HL-60 (cell line): Measurements from ENCODE around the gene OPN3.

Experiments used
- GABPA ChIP-seq: IDR thresholded peaks from 2 replicates; pipeline ENCODE4 v1.6.1; 2012; ENCODE audit warnings: low read depth
- POLR2AphosphoS5 ChIP-seq: IDR thresholded peaks from 2 replicates; pipeline ENCODE4 v1.6.1; 2012; ENCODE audit warnings: low read depth
- SPI1 ChIP-seq: IDR thresholded peaks from 2 replicates; pipeline ENCODE4 v1.6.1; 2012; ENCODE audit warnings: low read depth, mild to moderate bottlenecking, borderline replicate concordance
- TF ChIP-seq, protein P1 (sequence below): IDR thresholded peaks from one replicate; pipeline ENCODE4 v1.5.1; 2011; ENCODE audit warnings: low read length, control low read depth, inconsistent platforms; ENCODE audit not compliant: insufficient read depth
- TF ChIP-seq, protein P2 (sequence below): IDR thresholded peaks from 2 replicates; pipeline ENCODE4 v1.6.1; 2012; ENCODE audit warnings: low read depth; ENCODE audit not compliant: insufficient replicate concordance

DNA sequence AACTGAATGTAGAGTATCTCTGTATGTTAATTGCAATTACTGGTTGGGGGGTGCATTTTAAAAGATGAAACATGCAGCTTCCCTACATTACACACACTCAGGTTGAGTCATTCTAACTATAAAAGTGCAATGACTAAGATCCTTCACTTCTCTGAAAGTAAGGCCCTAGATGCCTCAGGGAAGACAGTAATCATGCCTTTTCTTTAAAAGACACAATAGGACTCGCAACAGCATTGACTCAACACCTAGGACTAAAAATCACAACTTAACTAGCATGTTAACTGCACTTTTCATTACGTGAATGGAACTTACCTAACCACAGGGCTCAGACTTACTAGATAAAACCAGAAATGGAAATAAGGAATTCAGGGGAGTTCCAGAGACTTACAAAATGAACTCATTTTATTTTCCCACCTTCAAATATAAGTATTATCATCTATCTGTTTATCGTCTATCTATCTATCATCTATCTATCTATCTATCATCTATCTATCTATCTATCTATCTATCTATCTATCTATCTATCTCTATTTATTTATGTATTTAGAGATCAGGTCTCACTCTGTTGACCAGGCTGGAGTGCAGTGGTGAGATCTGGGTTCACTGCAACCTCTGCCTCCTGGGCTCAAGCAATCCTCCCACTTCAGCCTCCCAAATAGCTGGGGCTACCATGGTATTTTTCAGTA is 47.8 kb downstream of the OPN3 start:
- TF ChIP-seq, protein P1, sequence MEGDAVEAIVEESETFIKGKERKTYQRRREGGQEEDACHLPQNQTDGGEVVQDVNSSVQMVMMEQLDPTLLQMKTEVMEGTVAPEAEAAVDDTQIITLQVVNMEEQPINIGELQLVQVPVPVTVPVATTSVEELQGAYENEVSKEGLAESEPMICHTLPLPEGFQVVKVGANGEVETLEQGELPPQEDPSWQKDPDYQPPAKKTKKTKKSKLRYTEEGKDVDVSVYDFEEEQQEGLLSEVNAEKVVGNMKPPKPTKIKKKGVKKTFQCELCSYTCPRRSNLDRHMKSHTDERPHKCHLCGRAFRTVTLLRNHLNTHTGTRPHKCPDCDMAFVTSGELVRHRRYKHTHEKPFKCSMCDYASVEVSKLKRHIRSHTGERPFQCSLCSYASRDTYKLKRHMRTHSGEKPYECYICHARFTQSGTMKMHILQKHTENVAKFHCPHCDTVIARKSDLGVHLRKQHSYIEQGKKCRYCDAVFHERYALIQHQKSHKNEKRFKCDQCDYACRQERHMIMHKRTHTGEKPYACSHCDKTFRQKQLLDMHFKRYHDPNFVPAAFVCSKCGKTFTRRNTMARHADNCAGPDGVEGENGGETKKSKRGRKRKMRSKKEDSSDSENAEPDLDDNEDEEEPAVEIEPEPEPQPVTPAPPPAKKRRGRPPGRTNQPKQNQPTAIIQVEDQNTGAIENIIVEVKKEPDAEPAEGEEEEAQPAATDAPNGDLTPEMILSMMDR, result no peak
- TF ChIP-seq, protein P2, sequence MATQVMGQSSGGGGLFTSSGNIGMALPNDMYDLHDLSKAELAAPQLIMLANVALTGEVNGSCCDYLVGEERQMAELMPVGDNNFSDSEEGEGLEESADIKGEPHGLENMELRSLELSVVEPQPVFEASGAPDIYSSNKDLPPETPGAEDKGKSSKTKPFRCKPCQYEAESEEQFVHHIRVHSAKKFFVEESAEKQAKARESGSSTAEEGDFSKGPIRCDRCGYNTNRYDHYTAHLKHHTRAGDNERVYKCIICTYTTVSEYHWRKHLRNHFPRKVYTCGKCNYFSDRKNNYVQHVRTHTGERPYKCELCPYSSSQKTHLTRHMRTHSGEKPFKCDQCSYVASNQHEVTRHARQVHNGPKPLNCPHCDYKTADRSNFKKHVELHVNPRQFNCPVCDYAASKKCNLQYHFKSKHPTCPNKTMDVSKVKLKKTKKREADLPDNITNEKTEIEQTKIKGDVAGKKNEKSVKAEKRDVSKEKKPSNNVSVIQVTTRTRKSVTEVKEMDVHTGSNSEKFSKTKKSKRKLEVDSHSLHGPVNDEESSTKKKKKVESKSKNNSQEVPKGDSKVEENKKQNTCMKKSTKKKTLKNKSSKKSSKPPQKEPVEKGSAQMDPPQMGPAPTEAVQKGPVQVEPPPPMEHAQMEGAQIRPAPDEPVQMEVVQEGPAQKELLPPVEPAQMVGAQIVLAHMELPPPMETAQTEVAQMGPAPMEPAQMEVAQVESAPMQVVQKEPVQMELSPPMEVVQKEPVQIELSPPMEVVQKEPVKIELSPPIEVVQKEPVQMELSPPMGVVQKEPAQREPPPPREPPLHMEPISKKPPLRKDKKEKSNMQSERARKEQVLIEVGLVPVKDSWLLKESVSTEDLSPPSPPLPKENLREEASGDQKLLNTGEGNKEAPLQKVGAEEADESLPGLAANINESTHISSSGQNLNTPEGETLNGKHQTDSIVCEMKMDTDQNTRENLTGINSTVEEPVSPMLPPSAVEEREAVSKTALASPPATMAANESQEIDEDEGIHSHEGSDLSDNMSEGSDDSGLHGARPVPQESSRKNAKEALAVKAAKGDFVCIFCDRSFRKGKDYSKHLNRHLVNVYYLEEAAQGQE, result no peak
- TF ChIP-seq POLR2AphosphoS5 (no peak), GABPA (no peak), SPI1 (no peak)
